Pulmonary artery endothelial cell (primary cell): ENCODE data around the gene DCAF12. TPM values are rescaled to one million over a fixed set of nuclear protein-coding genes. Genes with fewer than 3 reads are reported as not detected.
"Not testable (repeated sequence)": the region's sequence is repeated elsewhere in the genome, so short reads cannot be mapped to it uniquely, and the experiment has no call there.

Experiments
- DNase-seq: peaks from one replicate; pipeline ENCODE4 v3.0.0-alpha.2; 2011; ENCODE audit warnings: low read depth, low spot score
- total RNA-seq: library from RNA; depleted of rRNA; stranded (reverse); fragments of >200 nt; gene quantifications from 2 replicates; pipeline ENCODE4 v1.2.3, GENCODE V29; 2014

DCAF12 gene
- 17.0 and 19.5 TPM in 2 replicates for total RNA-seq

- peak; percentile 64 for DNase-seq
Observed at GRCh38 chr9:34126207-34127034, at the start of gene DCAF12. Gene DCAF12 (minus strand): TSS chr9:34126698. CDS start chr9:34126431, 267 bp downstream.

- no peak for DNase-seq
Observed at GRCh38 chr9:34176089-34176488, 49.6 kb upstream of the DCAF12 start.

DNA sequence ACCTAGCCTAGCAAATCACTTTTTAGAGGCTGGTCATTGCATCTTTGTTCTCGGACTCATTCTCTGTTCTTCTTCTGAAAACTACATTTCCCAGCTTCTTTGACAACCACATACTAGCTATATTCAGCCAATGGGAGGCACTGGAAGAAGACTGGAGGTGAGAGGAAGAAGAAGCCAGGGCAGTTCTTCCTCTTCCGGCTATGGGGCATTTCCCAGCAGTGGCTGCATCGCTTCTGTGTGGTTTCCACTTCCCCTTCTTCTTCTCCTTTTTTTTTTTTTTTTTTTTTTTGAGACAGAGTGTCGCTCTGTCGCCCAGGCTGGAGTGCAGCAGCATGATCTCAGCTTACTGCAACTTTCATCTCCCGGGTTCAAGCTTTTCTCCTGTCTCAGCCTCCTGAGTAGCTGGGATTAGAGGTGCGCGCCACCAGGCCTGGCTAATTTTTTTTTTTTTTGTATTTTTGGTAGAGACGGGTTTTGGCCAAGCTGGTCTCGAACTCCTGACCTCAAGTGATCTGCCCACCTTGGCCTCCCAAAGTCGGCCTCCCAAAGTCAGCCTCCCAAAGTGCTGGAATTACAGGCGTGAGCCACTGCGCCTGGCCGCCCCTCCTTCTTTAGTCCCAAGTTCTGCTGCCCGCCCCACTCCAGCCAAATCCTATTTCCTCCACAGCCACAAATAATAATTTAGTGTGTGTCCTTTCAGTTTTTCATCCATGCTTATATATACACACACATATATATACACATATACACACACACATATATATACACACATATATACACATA is 45.4 kb upstream of the DCAF12 start:
- no peak for DNase-seq

DNA sequence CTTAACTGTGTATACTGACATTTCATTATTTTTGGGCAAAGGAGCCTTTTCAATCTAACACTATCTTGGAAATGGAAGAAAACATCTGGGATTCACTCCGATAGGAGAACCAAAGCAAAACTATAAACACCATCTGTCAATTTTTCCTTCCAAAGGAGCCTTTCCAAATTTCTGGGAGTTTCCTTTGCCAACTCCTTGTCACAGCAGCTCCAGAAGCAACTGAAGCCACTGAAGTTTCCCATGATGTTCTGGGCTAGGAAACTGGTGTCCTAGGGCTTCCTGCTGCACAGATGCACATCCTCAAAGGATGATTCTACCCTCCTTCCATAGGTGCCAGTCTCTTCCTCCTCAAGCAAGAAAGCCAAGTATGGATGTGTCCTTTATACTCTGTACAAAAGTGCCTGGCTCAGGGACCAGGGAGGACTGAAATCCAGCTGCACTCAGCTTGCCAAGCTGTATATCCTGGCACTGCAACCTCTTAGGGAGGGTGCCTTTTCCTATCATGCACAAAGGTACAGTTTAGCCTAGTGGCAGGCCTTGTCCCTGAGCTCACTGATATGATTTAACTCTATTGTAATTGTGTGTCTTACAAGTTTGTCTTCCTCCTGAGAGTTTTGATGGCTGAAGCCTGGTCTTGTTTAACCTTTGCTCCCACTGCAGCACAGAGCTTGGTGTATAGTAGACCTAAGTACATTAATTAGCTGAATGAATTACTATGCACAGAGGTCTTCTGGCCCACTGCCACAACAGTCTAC is 43.9 kb upstream of the DCAF12 start:
- no peak for DNase-seq

GRCh38 chr9:34169125-34169524 is 42.6 kb upstream of the DCAF12 start:
- no peak for DNase-seq

- DNase-seq = no peak
Observed at GRCh38 chr9:34163434-34163833, 36.9 kb upstream of the DCAF12 start.

DNA sequence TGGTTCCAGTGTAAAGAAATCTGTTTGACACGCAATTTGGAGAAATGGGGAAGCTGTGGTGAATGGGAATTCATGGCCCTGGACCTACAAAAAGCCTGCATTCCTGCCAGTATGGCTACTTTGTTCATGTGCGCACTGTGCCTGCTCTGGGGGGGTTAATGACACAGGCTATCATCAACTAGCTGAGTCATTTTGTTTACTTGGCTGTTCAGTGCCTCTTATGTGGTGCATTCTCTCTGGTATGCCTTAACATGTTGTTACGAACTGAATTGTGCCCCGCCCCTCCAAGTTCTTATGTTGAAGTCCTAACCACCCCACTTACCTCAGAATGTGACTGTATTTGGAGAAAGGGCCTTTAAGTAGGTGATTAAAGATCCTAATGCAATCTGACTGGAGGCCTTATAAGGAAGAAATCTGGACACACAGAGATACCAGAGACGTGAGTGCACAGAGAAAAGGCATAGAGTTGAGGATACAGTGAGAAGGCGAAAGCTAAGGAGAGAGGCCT is 31.9 kb upstream of the DCAF12 start:
- no peak for DNase-seq

DNA sequence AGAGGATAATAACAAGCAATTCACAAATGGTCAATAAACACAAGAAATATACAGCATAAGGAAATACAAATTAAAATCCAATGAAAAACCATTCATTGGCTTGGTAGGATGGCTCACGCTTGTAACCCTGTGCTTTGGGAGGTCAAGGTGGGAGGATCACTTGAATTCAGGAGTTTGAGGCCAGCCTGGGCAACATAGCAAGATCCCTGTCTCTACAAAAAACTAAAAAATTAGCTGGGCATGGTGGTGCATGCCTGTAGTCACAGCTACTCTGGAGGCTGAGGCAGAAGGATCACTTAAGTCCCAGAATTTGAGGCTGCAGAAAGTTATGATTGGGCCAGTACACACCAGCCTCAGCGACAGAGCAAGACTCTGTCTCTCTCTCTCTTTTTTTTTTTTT is 31.4 kb upstream of the DCAF12 start:
- no peak for DNase-seq

GRCh38 chr9:34157318-34157717 is 30.8 kb upstream of the DCAF12 start:
- DNase-seq = no peak

DNA sequence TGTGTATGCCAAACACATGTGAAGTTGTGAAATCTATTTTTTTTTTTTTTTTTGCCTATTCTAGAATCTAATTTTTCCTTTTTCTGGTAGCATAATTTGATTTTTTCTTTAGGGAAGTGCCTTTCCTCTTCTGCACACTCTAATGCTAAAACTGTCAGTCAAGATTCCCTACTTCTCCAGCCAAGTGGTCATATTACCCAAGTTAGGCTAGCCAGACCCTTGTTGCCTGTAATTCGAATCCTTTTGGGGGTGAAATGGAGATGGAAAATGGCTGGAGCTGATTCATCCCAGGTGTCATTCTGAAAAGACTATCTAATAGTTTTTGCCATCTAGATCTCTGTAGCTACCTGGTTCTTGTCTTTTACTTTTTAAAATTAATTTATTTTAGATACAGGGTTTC is 27.6 kb upstream of the DCAF12 start:
- no peak for DNase-seq

DNA sequence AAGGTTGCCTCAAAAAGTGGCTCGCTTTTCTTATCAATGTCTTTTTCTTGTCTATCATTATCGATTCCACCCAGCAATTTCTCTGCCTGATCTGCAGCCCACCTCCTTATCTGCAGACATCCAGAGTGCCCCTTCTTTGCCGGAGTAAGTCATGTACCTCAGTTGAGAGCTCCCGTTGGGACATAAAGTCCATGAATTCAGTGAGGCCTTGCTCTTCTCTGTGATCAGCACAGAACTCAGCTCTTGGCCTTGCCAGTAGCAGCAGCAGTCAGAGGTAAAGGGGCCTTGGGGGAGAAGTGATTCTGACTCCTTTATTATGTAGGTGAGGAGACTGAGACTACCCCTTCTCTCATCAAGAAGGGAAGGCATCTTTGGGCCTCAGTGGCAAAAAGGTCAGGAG is 24.9 kb upstream of the DCAF12 start:
- DNase-seq = no peak

GRCh38 chr9:34145165-34145564 is 18.7 kb upstream of the DCAF12 start:
- DNase-seq = no peak

- DNase-seq = no peak
Observed at GRCh38 chr9:34143116-34143515, 16.6 kb upstream of the DCAF12 start.

- no peak for DNase-seq
Observed at GRCh38 chr9:34140853-34141252, 14.4 kb upstream of the DCAF12 start.

GRCh38 chr9:34139477-34140146 is 13.1 kb upstream of the DCAF12 start:
- peak; percentile 47 for DNase-seq

DNA sequence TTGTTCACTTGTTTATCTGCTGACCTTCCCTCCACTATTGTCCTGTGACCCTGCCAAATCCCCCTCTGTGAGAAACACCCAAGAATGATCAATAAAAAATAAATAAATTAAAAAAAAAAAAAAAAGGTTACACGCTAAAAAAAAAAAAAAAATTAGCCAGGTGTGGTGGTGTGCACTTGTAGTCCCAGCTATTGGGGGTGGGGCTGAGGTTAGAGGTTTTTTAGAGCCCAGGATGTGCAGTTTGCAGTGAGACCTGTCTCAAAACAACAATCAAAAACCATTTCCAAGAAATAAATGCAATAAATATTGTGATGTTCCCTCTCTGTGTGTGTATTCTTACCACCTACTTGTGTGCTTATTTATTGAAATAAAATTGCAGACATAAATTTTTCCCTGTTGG is 12.1 kb upstream of the DCAF12 start:
- DNase-seq = not testable (repeated sequence)

- DNase-seq = no peak
Observed at GRCh38 chr9:34134521-34134920, 8.0 kb upstream of the DCAF12 start.

DNA sequence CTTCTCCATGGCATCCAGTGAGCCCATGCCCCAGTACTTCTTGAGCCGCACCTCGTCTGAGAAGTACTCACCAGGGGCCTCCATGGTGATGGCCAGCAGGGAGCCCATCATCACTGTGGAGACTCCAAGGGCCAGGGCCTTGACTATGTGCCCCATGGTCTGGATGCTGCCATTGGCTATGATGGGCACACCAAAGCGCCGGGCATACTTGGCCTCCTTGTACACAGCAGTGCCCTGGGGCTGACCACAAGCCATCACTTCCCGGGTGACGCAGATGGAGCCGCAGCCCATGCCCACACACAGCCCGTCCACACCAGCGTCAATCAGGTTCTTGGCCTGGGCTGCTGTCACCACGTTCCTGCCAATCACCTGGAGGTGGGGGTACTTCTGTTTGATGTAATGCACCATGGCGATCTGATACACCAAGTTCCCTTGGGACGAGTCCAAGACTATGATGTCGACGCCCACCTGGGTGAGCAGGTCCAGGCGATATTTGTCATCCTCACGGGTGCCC is 7.0 kb upstream of the DCAF12 start:
- DNase-seq = no peak

- DNase-seq = no peak
Observed at GRCh38 chr9:34131571-34131970, 5.1 kb upstream of the DCAF12 start.

- DNase-seq = no peak
Observed at GRCh38 chr9:34127035-34127948, 794 bp upstream of the DCAF12 start.
